A549 (cell line): ENCODE data around the gene ARID5B.

ENCODE experiments used
- CTCF ChIP-seq: fragments of >200 bp; sonication (Bioruptor Twin); formaldehyde crosslinking; IDR thresholded peaks from 3 replicates; pipeline ENCODE4 v1.5.1; 2016
- GATA3 ChIP-seq: IDR thresholded peaks from 2 replicates; pipeline ENCODE4 v1.6.1; 2012; ENCODE audit warnings: borderline replicate concordance
- HMGXB4 ChIP-seq: fragments of 250-450 bp; sonication (Bioruptor Pico); IDR thresholded peaks from 2 replicates; pipeline ENCODE4 v1.5.0; 2021; ENCODE audit warnings: mild to moderate bottlenecking, moderate library complexity, borderline replicate concordance
- MAFK ChIP-seq: fragments of 450-650 bp; IDR thresholded peaks from 2 replicates; pipeline ENCODE4 v1.6.1; 2014; ENCODE audit not compliant: partially characterized antibody
- POLR2AphosphoS2 ChIP-seq: conservative IDR thresholded peaks from 2 replicates; pipeline ENCODE4 v1.6.1; 2012; ENCODE audit warnings: low read length, improper control_type of control experiment, inconsistent platforms
- ZSCAN20 ChIP-seq: fragments of 250-450 bp; sonication (Bioruptor Pico); IDR thresholded peaks from 2 replicates; pipeline ENCODE4 v1.8.0; 2022; ENCODE audit warnings: mild to moderate bottlenecking, moderate library complexity

- TF ChIP-seq CTCF: no peak
- no peak for TF ChIP-seq GATA3
- no peak for TF ChIP-seq POLR2AphosphoS2
- no peak for TF ChIP-seq HMGXB4 (CRISPR knock-in tag)
- TF ChIP-seq MAFK: no peak
- no peak for TF ChIP-seq ZSCAN20 (CRISPR knock-in tag)
These were observed 145.2 kb downstream of the ARID5B start for GRCh38 chr10:62046522-62047227.
